ENCODE data around the gene DECR2. TPM values are rescaled to one million over a fixed set of nuclear protein-coding genes. Genes with fewer than 3 reads are reported as not detected.

The DECR2 gene
- total and polyA plus RNA-seq, 4 donors: 42.2 to 210 (median 126) TPM

DNA sequence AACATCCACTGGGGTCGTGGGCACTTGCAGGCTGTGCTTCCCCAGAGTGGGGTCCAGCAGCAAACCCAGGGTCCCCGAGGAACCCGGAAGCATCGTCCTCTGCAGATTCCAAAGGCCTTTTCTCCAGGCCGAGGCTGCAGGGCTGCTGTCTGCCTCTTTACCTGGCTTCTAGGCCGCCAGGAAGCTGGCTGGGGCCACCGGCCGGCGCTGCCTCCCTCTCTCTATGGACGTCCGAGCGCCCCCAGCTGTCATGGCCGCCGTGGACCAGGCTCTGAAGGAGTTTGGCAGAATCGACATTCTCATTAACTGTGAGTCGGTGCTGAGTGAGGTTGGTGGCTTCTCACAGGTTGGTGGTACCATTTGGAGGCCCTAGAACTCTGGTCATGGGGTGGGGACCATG is 5.6 kb downstream of the DECR2 start:
- Histone ChIP-seq H3K4me3 (ENCODE audit: low read depth in 1 of 3, low read length in 3 of 3) (no peak overlapping the region), H3K9me3 (ENCODE audit: control insufficient read depth in 4 of 4, low read length in 3 of 4) (no peaks in the 10 kb centered on the region), H3K27me3 (ENCODE audit: control insufficient read depth in 4 of 4, insufficient read depth in 4 of 4, low read length in 3 of 4) (no peaks in the 10 kb centered on the region), H3K9ac (ENCODE audit: low read depth in 1 of 2, low read length in 2 of 2) (no peak overlapping the region), H3K4me1 (ENCODE audit: control insufficient read depth in 4 of 4, insufficient read depth in 4 of 4, low read length in 3 of 4) (peaks cover 4 to 30% (median 17%) of the 10 kb centered on the region in 4 donors), H3K27ac (ENCODE audit: low read depth in 1 of 2, low read length in 2 of 2) (peak overlapping the region in 1 of 2 donors; percentile 82), H3K36me3 (ENCODE audit: control insufficient read depth in 4 of 4, insufficient read depth in 3 of 4, low read depth in 1 of 4, low read length in 3 of 4) (peaks cover 12 to 29% (median 14%) of the 10 kb centered on the region in 4 donors)
- no peak for DNase-seq (ENCODE audit: low spot score)
- WGBS: 92% methylated on average over 16 of the region's 16 CpGs
- no peak for TF ChIP-seq FOXA2 (IDR thresholded peaks at IDR 0.05)
- no peak for TF ChIP-seq NR2F2 (IDR thresholded peaks at IDR 0.05)
- no peak for TF ChIP-seq GABPA (IDR thresholded peaks at IDR 0.05 in 1 of 2, conservative IDR thresholded peaks at IDR 0.05 in 1 of 2)
- no peak for TF ChIP-seq JUND (IDR thresholded peaks at IDR 0.05)
- no peak for TF ChIP-seq RXRA (IDR thresholded peaks at IDR 0.05)

DNA sequence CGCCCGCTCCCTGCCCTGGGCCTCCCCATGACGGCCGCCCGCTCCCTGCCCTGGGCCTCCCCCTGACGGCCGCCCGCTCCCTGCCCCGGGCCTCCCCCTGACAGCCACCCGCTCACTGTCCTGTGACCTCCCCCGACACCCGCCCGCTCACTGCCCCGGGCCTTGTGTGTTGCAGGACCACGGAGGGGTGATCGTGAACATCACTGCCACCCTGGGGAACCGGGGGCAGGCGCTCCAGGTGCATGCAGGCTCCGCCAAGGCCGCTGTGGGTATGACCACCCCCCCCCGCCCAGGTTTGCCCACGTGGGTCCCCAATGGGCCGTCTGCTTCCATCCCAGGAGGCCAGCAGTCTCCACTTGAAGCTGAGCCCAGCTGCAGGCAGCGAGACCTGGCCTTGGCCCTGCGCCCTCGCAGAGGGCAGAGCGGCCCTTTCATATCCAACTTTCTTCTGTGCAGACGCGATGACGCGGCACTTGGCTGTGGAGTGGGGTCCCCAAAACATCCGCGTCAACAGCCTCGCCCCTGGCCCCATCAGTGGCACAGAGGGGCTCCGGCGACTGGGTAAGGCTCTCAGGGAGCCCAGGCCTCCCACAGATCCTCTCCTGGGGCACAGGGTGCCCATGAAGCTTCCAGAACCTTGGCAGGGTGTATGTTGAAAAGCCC is 9.0 kb downstream of the DECR2 start:
- Histone ChIP-seq H3K4me1 (ENCODE audit: control insufficient read depth in 4 of 4, insufficient read depth in 4 of 4, low read length in 3 of 4) (peaks cover 0 to 13% (median 6%) of the 10 kb centered on the region in 4 donors), H3K9me3 (ENCODE audit: control insufficient read depth in 4 of 4, low read length in 3 of 4) (no peaks in the 10 kb centered on the region), H3K27ac (ENCODE audit: low read depth in 1 of 2, low read length in 2 of 2) (no peak overlapping the region), H3K36me3 (ENCODE audit: control insufficient read depth in 4 of 4, insufficient read depth in 3 of 4, low read depth in 1 of 4, low read length in 3 of 4) (peaks cover 13 to 29% (median 14%) of the 10 kb centered on the region in 4 donors), H3K9ac (ENCODE audit: low read depth in 1 of 2, low read length in 2 of 2) (no peak overlapping the region), H3K27me3 (ENCODE audit: control insufficient read depth in 4 of 4, insufficient read depth in 4 of 4, low read length in 3 of 4) (no peaks in the 10 kb centered on the region), H3K4me3 (ENCODE audit: low read depth in 1 of 3, low read length in 3 of 3) (no peak overlapping the region)
- DNase-seq (ENCODE audit: low spot score): no peak
- TF ChIP-seq, protein P1, sequence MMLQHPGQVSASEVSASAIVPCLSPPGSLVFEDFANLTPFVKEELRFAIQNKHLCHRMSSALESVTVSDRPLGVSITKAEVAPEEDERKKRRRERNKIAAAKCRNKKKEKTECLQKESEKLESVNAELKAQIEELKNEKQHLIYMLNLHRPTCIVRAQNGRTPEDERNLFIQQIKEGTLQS (IDR thresholded peaks at IDR 0.05): no peak
- TF ChIP-seq NR2F2 (IDR thresholded peaks at IDR 0.05) (no peak), TAF1 (conservative IDR thresholded peaks at IDR 0.05) (no peak), FOXA2 (IDR thresholded peaks at IDR 0.05) (no peak), JUND (IDR thresholded peaks at IDR 0.05) (no peak), SP1 (IDR thresholded peaks at IDR 0.05) (no peak), RAD21 (IDR thresholded peaks at IDR 0.05) (no peak), HNF4A (conservative IDR thresholded peaks at IDR 0.05) (no peak), YY1 (IDR thresholded peaks at IDR 0.05) (no peak), EGR1 (IDR thresholded peaks at IDR 0.05; ENCODE audit: low read depth in 2 of 2) (no peak), GABPA (IDR thresholded peaks at IDR 0.05 in 1 of 2, conservative IDR thresholded peaks at IDR 0.05 in 1 of 2) (no peak), RXRA (IDR thresholded peaks at IDR 0.05) (no peak), HNF4G (IDR thresholded peaks at IDR 0.05) (no peak), FOXA1 (IDR thresholded peaks at IDR 0.05) (no peak)
- TF ChIP-seq, protein P2, sequence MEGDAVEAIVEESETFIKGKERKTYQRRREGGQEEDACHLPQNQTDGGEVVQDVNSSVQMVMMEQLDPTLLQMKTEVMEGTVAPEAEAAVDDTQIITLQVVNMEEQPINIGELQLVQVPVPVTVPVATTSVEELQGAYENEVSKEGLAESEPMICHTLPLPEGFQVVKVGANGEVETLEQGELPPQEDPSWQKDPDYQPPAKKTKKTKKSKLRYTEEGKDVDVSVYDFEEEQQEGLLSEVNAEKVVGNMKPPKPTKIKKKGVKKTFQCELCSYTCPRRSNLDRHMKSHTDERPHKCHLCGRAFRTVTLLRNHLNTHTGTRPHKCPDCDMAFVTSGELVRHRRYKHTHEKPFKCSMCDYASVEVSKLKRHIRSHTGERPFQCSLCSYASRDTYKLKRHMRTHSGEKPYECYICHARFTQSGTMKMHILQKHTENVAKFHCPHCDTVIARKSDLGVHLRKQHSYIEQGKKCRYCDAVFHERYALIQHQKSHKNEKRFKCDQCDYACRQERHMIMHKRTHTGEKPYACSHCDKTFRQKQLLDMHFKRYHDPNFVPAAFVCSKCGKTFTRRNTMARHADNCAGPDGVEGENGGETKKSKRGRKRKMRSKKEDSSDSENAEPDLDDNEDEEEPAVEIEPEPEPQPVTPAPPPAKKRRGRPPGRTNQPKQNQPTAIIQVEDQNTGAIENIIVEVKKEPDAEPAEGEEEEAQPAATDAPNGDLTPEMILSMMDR (IDR thresholded peaks at IDR 0.05; ENCODE audit: low read depth, low read length, missing input control): no peak
- TF ChIP-seq, protein P3, sequence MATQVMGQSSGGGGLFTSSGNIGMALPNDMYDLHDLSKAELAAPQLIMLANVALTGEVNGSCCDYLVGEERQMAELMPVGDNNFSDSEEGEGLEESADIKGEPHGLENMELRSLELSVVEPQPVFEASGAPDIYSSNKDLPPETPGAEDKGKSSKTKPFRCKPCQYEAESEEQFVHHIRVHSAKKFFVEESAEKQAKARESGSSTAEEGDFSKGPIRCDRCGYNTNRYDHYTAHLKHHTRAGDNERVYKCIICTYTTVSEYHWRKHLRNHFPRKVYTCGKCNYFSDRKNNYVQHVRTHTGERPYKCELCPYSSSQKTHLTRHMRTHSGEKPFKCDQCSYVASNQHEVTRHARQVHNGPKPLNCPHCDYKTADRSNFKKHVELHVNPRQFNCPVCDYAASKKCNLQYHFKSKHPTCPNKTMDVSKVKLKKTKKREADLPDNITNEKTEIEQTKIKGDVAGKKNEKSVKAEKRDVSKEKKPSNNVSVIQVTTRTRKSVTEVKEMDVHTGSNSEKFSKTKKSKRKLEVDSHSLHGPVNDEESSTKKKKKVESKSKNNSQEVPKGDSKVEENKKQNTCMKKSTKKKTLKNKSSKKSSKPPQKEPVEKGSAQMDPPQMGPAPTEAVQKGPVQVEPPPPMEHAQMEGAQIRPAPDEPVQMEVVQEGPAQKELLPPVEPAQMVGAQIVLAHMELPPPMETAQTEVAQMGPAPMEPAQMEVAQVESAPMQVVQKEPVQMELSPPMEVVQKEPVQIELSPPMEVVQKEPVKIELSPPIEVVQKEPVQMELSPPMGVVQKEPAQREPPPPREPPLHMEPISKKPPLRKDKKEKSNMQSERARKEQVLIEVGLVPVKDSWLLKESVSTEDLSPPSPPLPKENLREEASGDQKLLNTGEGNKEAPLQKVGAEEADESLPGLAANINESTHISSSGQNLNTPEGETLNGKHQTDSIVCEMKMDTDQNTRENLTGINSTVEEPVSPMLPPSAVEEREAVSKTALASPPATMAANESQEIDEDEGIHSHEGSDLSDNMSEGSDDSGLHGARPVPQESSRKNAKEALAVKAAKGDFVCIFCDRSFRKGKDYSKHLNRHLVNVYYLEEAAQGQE (IDR thresholded peaks at IDR 0.05): no peak
- TF ChIP-seq, protein P4, sequence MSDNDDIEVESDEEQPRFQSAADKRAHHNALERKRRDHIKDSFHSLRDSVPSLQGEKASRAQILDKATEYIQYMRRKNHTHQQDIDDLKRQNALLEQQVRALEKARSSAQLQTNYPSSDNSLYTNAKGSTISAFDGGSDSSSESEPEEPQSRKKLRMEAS (IDR thresholded peaks at IDR 0.05): no peak
- TF ChIP-seq, protein P5, sequence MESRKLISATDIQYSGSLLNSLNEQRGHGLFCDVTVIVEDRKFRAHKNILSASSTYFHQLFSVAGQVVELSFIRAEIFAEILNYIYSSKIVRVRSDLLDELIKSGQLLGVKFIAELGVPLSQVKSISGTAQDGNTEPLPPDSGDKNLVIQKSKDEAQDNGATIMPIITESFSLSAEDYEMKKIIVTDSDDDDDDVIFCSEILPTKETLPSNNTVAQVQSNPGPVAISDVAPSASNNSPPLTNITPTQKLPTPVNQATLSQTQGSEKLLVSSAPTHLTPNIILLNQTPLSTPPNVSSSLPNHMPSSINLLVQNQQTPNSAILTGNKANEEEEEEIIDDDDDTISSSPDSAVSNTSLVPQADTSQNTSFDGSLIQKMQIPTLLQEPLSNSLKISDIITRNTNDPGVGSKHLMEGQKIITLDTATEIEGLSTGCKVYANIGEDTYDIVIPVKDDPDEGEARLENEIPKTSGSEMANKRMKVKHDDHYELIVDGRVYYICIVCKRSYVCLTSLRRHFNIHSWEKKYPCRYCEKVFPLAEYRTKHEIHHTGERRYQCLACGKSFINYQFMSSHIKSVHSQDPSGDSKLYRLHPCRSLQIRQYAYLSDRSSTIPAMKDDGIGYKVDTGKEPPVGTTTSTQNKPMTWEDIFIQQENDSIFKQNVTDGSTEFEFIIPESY (IDR thresholded peaks at IDR 0.05): no peak
- WGBS: 94% methylated on average over 36 of the region's 36 CpGs

All from liver (tissue), 9 donors.